CD4-positive, CD25-positive, alpha-beta regulatory T cell (primary cell): ENCODE results near the gene PSG3. TPM values are rescaled to one million over a fixed set of nuclear protein-coding genes. Genes with fewer than 3 reads are reported as not detected.
"Not testable (repeated sequence)": the region's sequence is repeated elsewhere in the genome, so short reads cannot be mapped to it uniquely, and the experiment has no call there.

ENCODE experiments used
- ATAC-seq, 2 donors: fragments of 150-1000 bp; cut with Tn5 transposase; one replicate each; pipeline ENCODE4 v1.10.0; 2021; ENCODE audit warnings: low read depth in 2 of 2, moderate number of reproducible peaks in 2 of 2, moderate library complexity in 1 of 2
- DNase-seq, 3 donors: peaks; one replicate each; pipeline versions ENCODE4 v3.0.0 to v3.0.0-alpha.2; 2012 to 2022; ENCODE audit warnings: mixed read lengths in 1 of 3
- H3K27ac ChIP-seq: one replicate; pipeline ENCODE4 v1.7.0; 2013; ENCODE audit warnings: mild to moderate bottlenecking, low read length; ENCODE audit not compliant: insufficient read depth, poor library complexity, severe bottlenecking
- H3K27me3 ChIP-seq: one replicate; pipeline ENCODE4 v1.7.0; 2013; ENCODE audit warnings: low read length; ENCODE audit not compliant: control insufficient read depth, insufficient read depth
- H3K36me3 ChIP-seq: one replicate; pipeline ENCODE4 v1.7.0; 2013; ENCODE audit warnings: mild to moderate bottlenecking, low read length, moderate library complexity; ENCODE audit not compliant: control insufficient read depth, insufficient read depth
- H3K4me1 ChIP-seq: 2 replicates; pipeline ENCODE4 v1.7.0; 2013; ENCODE audit warnings: mild to moderate bottlenecking, low read length; ENCODE audit not compliant: insufficient read depth, control insufficient read depth, poor library complexity, severe bottlenecking
- H3K4me3 ChIP-seq: one replicate; pipeline ENCODE4 v1.7.0; 2013; ENCODE audit warnings: low read depth, mild to moderate bottlenecking, low read length, moderate library complexity
- H3K9me3 ChIP-seq, 2 experiments: 1 replicate in 1 of 2; 2 replicates in 1 of 2; pipeline ENCODE4 v1.7.0; 2013; ENCODE audit warnings: low read length in 2 of 2, mild to moderate bottlenecking in 1 of 2, moderate library complexity in 1 of 2; ENCODE audit not compliant: control insufficient read depth in 2 of 2
- H3K27ac Mint-ChIP-seq, 3 donors: one replicate each; pipeline ENCODE4 v1.8.0; 2020 to 2022; ENCODE audit warnings: mild to moderate bottlenecking in 3 of 3, mixed read lengths in 3 of 3, moderate library complexity in 2 of 3
- H3K27me3 Mint-ChIP-seq: one replicate; pipeline ENCODE4 v1.8.0; 2022; ENCODE audit warnings: mild to moderate bottlenecking, mixed read lengths
- H3K36me3 Mint-ChIP-seq: one replicate; pipeline ENCODE4 v1.8.0; 2020; ENCODE audit warnings: mixed read lengths
- H3K4me1 Mint-ChIP-seq, 4 donors: one replicate each; pipeline ENCODE4 v1.8.0; 2020 to 2022; ENCODE audit warnings: mixed read lengths in 4 of 4, mild to moderate bottlenecking in 1 of 4
- H3K4me3 Mint-ChIP-seq, 4 donors: one replicate each; pipeline ENCODE4 v1.8.0; 2020 to 2022; ENCODE audit warnings: mild to moderate bottlenecking in 4 of 4, mixed read lengths in 4 of 4, moderate library complexity in 3 of 4
- H3K9me3 Mint-ChIP-seq, 7 donors: one replicate each; pipeline ENCODE4 v1.8.0; 2020 to 2022; ENCODE audit warnings: mixed read lengths in 7 of 7, mild to moderate bottlenecking in 3 of 7, moderate library complexity in 2 of 7
- polyA plus RNA-seq, 4 donors: library from polyadenylated mRNA; unstranded; fragments of 300-500 nt; fragmentation: Illumina TruSeq; gene quantifications; one replicate each; pipeline ENCODE4 v1.2.3, GENCODE V29; 2021
- total RNA-seq: library from RNA; stranded (reverse); gene quantifications from one replicate; pipeline ENCODE4 v1.2.3, GENCODE V29; 2022

PSG3 gene
- total and polyA plus RNA-seq, 5 donors from 2014 or later = 0.42 TPM; not detected in 4

DNA sequence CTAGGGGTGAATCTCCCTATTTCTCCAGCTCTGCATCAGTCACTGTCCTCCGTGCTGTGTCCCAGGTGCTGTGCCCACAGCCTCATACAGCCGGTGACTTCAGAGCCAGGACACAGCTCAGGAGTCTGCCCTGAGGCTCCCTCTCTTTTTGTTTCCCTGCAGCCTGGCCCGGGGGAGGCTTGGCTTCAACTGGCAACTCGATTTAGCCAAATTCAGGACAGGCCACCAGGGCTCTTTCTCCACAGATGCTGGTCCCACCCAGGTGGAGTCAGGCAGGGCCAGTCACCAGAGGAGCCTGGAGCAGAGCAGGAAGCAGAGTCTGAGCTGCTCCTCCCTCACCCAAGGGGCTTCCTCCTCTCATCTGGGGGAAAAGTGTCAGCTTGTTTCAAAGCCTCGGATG lies 11.9 kb downstream of the PSG3 start:
- not testable (repeated sequence) for H3K27ac ChIP-seq, H3K4me1 Mint-ChIP-seq, H3K36me3 ChIP-seq, ATAC-seq, H3K27me3 Mint-ChIP-seq, H3K36me3 Mint-ChIP-seq, H3K9me3 Mint-ChIP-seq, H3K9me3 ChIP-seq, H3K4me3 ChIP-seq, H3K4me1 ChIP-seq, H3K4me3 Mint-ChIP-seq, DNase-seq, H3K27ac Mint-ChIP-seq, H3K27me3 ChIP-seq

DNA sequence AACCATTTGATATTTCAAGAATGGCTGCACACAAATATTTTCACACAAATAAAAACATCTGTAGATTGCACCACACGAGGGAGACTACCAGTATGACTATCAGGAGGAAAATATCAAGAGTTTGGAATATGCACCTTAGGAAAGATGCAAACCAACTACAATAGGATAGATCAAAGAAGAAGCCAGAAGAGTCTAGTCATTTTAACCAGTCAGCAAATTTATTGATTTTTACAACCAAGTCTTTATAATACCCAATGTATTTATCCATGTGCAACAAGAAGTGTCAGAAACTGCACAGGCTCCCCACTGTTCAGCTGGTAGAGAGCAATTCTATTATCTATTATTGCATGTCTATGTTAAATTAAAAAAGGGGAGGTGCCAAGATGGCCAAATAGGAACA lies 26.3 kb downstream of the PSG3 start:
- H3K27me3 Mint-ChIP-seq, H3K4me3 Mint-ChIP-seq, H3K4me1 Mint-ChIP-seq, H3K4me1 ChIP-seq, DNase-seq, H3K4me3 ChIP-seq, H3K36me3 ChIP-seq, H3K27ac Mint-ChIP-seq, H3K36me3 Mint-ChIP-seq, H3K9me3 ChIP-seq, H3K27me3 ChIP-seq, H3K27ac ChIP-seq, ATAC-seq: not testable (repeated sequence)
- H3K9me3 Mint-ChIP-seq = peaks cover 0 to 22% (median 4%) of the 10 kb centered on the region in 7 donors

DNA sequence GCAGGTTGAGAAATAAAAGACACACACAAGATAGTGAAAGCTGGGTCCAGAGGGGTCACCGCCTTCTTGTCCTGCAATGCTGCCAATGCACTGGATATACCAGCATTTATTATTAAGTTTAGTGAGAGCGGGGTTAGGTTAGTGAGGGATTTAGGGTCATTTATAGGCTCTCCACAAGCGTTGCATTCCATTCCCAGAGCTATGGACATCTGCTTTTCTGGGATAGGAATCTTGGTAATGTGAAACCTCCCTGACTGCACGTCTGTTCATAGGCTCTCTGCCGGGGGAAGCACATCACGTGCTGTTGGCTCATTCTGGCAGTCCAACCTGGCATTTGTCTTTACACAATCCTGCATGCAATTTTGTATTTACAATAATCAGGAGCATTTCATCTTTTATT lies 27.5 kb downstream of the PSG3 start:
- not testable (repeated sequence) for H3K4me1 Mint-ChIP-seq, ATAC-seq, H3K36me3 Mint-ChIP-seq, H3K4me1 ChIP-seq, H3K9me3 ChIP-seq, H3K27ac ChIP-seq, H3K4me3 Mint-ChIP-seq, H3K27me3 ChIP-seq, H3K27ac Mint-ChIP-seq, H3K36me3 ChIP-seq, H3K4me3 ChIP-seq, DNase-seq
- Mint-ChIP-seq H3K27me3 (peaks cover 14% of the 10 kb centered on the region), H3K9me3 (peaks cover 0 to 18% (median 4%) of the 10 kb centered on the region in 7 donors)

DNA sequence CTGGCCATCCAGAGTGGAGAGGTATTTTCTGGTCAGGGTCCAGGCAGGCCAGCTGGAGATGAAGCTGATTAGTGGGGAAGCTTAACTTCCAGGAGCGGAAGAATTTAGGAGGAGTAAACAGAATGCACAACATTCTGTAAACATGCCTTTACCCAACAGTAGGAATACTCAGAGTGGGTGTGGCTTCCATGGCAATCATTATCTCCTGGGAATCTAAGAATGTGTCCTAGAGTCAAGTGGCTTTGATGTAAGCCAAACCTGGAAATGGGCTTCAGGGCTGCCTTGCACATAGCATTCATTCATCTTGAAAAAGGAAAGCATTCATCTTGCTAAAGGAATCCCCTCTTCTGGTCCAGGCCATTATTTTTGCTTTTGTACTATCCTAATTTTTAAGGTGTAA lies 29.3 kb downstream of the PSG3 start:
- H3K36me3 Mint-ChIP-seq, H3K36me3 ChIP-seq, H3K27ac Mint-ChIP-seq, DNase-seq, H3K9me3 ChIP-seq, H3K4me3 Mint-ChIP-seq, H3K27me3 ChIP-seq, H3K4me1 Mint-ChIP-seq, H3K4me3 ChIP-seq, ATAC-seq, H3K4me1 ChIP-seq, H3K27ac ChIP-seq: not testable (repeated sequence)
- peaks cover 0 to 16% (median 1%) of the 10 kb centered on the region in 7 donors for H3K9me3 Mint-ChIP-seq
- H3K27me3 Mint-ChIP-seq = peaks cover 14% of the 10 kb centered on the region

DNA sequence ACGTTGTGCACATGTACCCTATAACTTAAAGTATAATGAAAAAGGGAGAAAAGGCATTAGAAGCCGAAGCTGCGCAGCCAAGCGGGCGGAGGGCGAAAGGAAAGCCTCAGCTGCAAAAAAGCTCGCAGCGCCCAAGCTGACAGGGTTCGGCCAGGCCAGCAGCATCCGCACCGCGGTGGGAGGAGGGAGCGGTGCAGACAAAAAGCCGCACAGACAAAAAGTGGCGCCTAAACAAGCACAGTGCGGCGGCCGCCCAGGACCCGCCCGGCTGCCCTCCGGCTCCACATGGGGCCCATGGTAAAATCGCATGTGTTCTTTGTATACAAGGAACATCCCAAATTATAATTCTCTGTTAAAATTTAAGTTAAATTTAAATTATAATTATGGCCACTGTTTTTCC lies 42.4 kb downstream of the PSG3 start:
- Histone ChIP-seq H3K9me3 (no peaks in the 10 kb centered on the region), H3K4me1 (no peaks in the 10 kb centered on the region), H3K4me3 (no peak overlapping the region), H3K27me3 (peaks cover 21% of the 10 kb centered on the region), H3K27ac (no peak overlapping the region), H3K36me3 (no peaks in the 10 kb centered on the region)
- H3K9me3 Mint-ChIP-seq = peaks cover 0 to 5% (median 0%) of the 10 kb centered on the region in 7 donors
- H3K27ac Mint-ChIP-seq = no peak overlapping the region
- no peaks in the 10 kb centered on the region for H3K4me1 Mint-ChIP-seq
- no peak for ATAC-seq
- H3K36me3 Mint-ChIP-seq = no peaks in the 10 kb centered on the region
- H3K4me3 Mint-ChIP-seq = no peak overlapping the region
- peaks cover 27% of the 10 kb centered on the region for H3K27me3 Mint-ChIP-seq
- no peak for DNase-seq

DNA sequence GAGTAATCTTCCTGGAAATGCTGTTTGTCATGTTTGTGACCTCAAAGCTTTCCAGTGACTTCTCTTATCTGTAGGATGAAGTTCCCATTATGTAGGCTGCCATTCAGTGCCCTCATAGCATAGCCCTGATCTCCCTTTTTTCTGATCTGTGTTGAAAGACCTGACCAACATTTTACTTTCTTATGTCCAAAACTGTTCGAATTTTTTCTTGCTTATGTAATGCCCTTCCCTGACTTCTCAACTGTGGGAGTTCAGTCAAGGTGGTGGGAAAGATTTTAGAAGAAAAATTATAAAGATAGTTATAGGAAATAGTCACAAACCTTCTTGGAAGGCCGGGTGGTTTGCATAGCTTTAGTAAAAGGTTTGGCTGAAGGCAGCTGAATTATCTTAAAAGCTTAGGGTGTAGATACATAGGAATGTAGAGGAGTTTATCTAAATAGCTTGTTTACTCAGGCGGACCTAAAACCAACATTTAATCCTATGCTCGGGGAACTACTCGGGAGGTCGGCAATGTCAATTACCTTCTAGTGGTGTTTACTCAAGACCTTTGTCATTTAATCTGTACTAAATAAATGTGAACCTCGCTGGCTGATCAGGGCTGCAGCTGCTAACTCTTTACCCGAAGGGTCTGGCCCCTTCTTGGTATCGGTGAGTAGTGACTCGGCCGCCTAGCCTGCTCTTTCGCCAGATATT lies 44.3 kb downstream of the PSG3 start:
- no peaks in the 10 kb centered on the region for H3K36me3 Mint-ChIP-seq
- no peaks in the 10 kb centered on the region for H3K36me3 ChIP-seq
- peaks cover 32% of the 10 kb centered on the region for H3K27me3 Mint-ChIP-seq
- peaks cover 23% of the 10 kb centered on the region for H3K27me3 ChIP-seq
- H3K9me3 ChIP-seq = no peaks in the 10 kb centered on the region
- no peaks in the 10 kb centered on the region for H3K4me1 ChIP-seq
- no peak overlapping the region for H3K27ac Mint-ChIP-seq
- H3K9me3 Mint-ChIP-seq = peaks cover 0 to 5% (median 0%) of the 10 kb centered on the region in 7 donors
- H3K4me3 Mint-ChIP-seq = no peak overlapping the region
- ATAC-seq = no peak
- no peak overlapping the region for H3K27ac ChIP-seq
- no peak for DNase-seq
- H3K4me3 ChIP-seq = no peak overlapping the region
- no peaks in the 10 kb centered on the region for H3K4me1 Mint-ChIP-seq

DNA sequence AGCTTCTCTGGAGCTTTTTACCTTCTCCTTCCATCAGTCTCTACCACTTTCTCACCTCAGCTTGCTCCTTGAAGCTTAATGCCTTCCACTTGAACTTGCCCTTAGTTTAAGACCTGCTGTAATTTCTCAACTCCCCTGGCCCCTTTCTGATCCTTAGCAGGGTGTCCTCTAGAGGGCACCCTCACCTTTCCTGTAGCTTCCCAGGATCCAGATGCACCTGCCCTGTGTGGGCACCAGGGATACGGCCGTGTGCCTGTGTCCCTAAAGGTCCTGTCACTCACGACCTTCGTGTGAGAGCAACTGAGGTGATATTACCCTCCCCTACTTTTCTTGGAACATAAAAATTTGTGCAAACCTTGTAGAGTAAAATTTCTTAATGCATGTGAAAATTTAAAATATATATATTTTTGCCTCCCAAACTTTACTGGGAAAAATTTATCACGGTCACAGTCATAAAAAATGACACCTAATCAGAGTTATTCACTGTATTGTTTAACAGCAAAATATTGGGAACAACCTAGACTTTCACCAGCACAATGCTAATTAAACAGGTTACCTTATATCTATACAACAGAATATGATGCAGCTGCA lies 46.4 kb downstream of the PSG3 start:
- Histone ChIP-seq H3K9me3 (no peaks in the 10 kb centered on the region), H3K4me1 (no peaks in the 10 kb centered on the region), H3K36me3 (no peaks in the 10 kb centered on the region), H3K27me3 (peaks cover 25% of the 10 kb centered on the region), H3K27ac (no peak overlapping the region), H3K4me3 (no peak overlapping the region)
- Mint-ChIP-seq H3K27ac (no peak overlapping the region), H3K9me3 (peaks cover 0 to 5% (median 0%) of the 10 kb centered on the region in 7 donors), H3K4me3 (no peak overlapping the region), H3K27me3 (peaks cover 22% of the 10 kb centered on the region), H3K36me3 (no peaks in the 10 kb centered on the region), H3K4me1 (no peaks in the 10 kb centered on the region)
- ATAC-seq (no peak), DNase-seq (peak in 1 of 3 donors; percentile 8)

DNA sequence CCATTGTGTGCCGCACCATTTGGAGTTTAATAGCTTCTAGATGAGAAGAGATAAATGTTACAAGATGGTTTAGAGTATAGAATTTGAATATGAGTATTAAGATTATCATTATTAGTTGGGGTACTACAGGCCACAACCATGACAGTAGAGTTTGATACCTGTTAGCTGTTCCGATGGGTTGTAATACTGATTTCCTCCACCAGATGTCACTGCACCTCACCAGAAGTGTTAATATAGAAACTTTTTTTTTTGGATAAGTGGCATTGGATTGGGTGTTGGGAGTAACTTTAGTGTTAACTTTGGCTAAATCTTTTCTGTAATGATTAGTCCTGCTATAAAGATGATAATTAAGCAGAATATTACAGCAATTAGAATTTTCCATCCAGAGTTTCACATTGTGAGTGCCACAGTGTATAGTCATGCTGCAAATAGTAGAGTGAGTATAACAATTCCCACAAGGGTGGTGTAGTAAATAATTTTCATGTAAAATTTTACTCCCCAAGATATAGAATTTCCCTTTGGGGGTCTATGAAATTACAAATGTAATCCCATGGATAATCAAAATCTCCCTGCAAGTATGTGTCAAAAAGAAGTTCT lies 56.3 kb downstream of the PSG3 start:
- H3K4me3 Mint-ChIP-seq = no peak overlapping the region
- H3K9me3 Mint-ChIP-seq = peaks cover 2 to 35% (median 11%) of the 10 kb centered on the region in 7 donors
- no peaks in the 10 kb centered on the region for H3K36me3 Mint-ChIP-seq
- Histone ChIP-seq H3K4me1 (no peaks in the 10 kb centered on the region), H3K27ac (no peak overlapping the region), H3K4me3 (no peak overlapping the region), H3K9me3 (peaks cover 15 to 17% of the 10 kb centered on the region in 2 experiments), H3K36me3 (no peaks in the 10 kb centered on the region), H3K27me3 (no peaks in the 10 kb centered on the region)
- DNase-seq = peak in 1 of 3 donors; percentile 42
- ATAC-seq = no peak
- H3K27me3 Mint-ChIP-seq = peaks cover 10% of the 10 kb centered on the region
- no peaks in the 10 kb centered on the region for H3K4me1 Mint-ChIP-seq
- no peak overlapping the region for H3K27ac Mint-ChIP-seq
